ENCODE data around the gene AGRN. TPM values are rescaled to one million over a fixed set of nuclear protein-coding genes. Genes with fewer than 3 reads are reported as not detected.

The AGRN gene
- total RNA-seq, 1 experiment from 2014 or later = 134 TPM

GRCh38 chr1:1072849-1073742 lies 53.2 kb downstream of the AGRN start:
- no peaks in the 10 kb centered on the region for H3K9me3 ChIP-seq (ENCODE audit: control insufficient read depth in 1 of 2, insufficient read depth in 1 of 2, low read depth in 1 of 2, low read length in 2 of 2)
- H4K20me1 ChIP-seq (ENCODE audit: insufficient read depth) = no peaks in the 10 kb centered on the region
- peaks cover 3% of the 10 kb centered on the region; the same call in 1 of the 2 replicates for H3K79me2 ChIP-seq (ENCODE audit: insufficient read depth, low read length)
- peak overlapping the region; percentile 82 for H3K9ac ChIP-seq (ENCODE audit: low read length)
- no peaks in the 10 kb centered on the region for H3K27me3 ChIP-seq (ENCODE audit: insufficient read depth, low read length)
- DNase-seq (ENCODE audit: low read depth, low spot score) = no peak
- ATAC-seq = no peak
- peak overlapping the region; percentile 63 to 70 for H3K4me3 ChIP-seq (replicated peaks in 1 of 2; ENCODE audit: low read depth in 1 of 2, low read length in 2 of 2)
- ChIA-PET RAD21 (ENCODE audit: low non-redundant PET in 1 of 2, low total read pairs in 2 of 2, uncharacterized antibody in 2 of 2, unreplicated experiment in 2 of 2) (no interaction called here), CTCF (no interaction called here), POLR2A (interaction anchor here (1.2 kb wide), 1 partner anchor 9 kb away, joined by 11 read pairs; no protein-coding TSS in a partner anchor)
- H2AFZ ChIP-seq (ENCODE audit: low read depth, low read length, poor library complexity, severe bottlenecking) = no peak overlapping the region
- H3K36me3 ChIP-seq (ENCODE audit: control insufficient read depth in 1 of 2, insufficient read depth in 2 of 2, low read length in 2 of 2) = no peaks in the 10 kb centered on the region
- no TSS peak for BruUV-seq (replicated peaks)
- peak overlapping the region; percentile 91 for H3K27ac ChIP-seq (ENCODE audit: low read depth, low read length)
- H3K9me2 ChIP-seq (ENCODE audit: insufficient read depth) = no peaks in the 10 kb centered on the region
- TF ChIP-seq SRF (IDR thresholded peaks at IDR 0.05; ENCODE audit: low read depth) (no peak), EGR1 (IDR thresholded peaks at IDR 0.05; ENCODE audit: low read depth) (no peak), ELF1 (IDR thresholded peaks at IDR 0.05; ENCODE audit: borderline replicate concordance, low read depth) (no peak), REST (IDR thresholded peaks at IDR 0.05; ENCODE audit: low read depth) (no peak), JUND (IDR thresholded peaks at IDR 0.05) (no peak), TCF7L2 (IDR thresholded peaks at IDR 0.05; ENCODE audit: borderline replicate concordance, extremely low read depth, insufficient read depth, insufficient read length) (no peak), POLR2A (IDR thresholded peaks at IDR 0.05; ENCODE audit: borderline replicate concordance, extremely low read depth, insufficient read depth, insufficient read length) (no peak), SP1 (IDR thresholded peaks at IDR 0.05; ENCODE audit: low read depth) (no peak), EZH2 (IDR thresholded peaks at IDR 0.05) (no peak), ZFX (IDR thresholded peaks at IDR 0.05) (no peak), CEBPB (IDR thresholded peaks at IDR 0.05; ENCODE audit: low read depth) (no peak), MAX (IDR thresholded peaks at IDR 0.05) (no peak), RAD21 (IDR thresholded peaks at IDR 0.05; ENCODE audit: low read depth) (no peak)
- TF ChIP-seq, protein P1, sequence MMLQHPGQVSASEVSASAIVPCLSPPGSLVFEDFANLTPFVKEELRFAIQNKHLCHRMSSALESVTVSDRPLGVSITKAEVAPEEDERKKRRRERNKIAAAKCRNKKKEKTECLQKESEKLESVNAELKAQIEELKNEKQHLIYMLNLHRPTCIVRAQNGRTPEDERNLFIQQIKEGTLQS (IDR thresholded peaks at IDR 0.05) = no peak
- TF ChIP-seq, protein P2, sequence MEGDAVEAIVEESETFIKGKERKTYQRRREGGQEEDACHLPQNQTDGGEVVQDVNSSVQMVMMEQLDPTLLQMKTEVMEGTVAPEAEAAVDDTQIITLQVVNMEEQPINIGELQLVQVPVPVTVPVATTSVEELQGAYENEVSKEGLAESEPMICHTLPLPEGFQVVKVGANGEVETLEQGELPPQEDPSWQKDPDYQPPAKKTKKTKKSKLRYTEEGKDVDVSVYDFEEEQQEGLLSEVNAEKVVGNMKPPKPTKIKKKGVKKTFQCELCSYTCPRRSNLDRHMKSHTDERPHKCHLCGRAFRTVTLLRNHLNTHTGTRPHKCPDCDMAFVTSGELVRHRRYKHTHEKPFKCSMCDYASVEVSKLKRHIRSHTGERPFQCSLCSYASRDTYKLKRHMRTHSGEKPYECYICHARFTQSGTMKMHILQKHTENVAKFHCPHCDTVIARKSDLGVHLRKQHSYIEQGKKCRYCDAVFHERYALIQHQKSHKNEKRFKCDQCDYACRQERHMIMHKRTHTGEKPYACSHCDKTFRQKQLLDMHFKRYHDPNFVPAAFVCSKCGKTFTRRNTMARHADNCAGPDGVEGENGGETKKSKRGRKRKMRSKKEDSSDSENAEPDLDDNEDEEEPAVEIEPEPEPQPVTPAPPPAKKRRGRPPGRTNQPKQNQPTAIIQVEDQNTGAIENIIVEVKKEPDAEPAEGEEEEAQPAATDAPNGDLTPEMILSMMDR (IDR thresholded peaks at IDR 0.05 in 2 of 3, conservative IDR thresholded peaks at IDR 0.05 in 1 of 3; ENCODE audit: borderline replicate concordance in 1 of 3, insufficient read depth in 1 of 3, low read depth in 2 of 3, low read length in 2 of 3) = no peak
- intact Hi-C loops (cut with micrococcal nuclease) = loop anchor here (5.0 kb wide), 1 partner anchor 274 kb away; the partner anchor contains the start of gene DVL1
- peak overlapping the region; percentile 98 for H3K4me2 ChIP-seq (ENCODE audit: low read length)
- H3K4me1 ChIP-seq (ENCODE audit: control insufficient read depth in 1 of 2, insufficient read depth in 2 of 2, low read length in 2 of 2) = peaks cover 36 to 61% of the 10 kb centered on the region in 2 experiments

All from HCT116 (cell line).